IMR-90 (cell line): ENCODE results near the gene MAP2K6. TPM values are rescaled to one million over a fixed set of nuclear protein-coding genes. Genes with fewer than 3 reads are reported as not detected.

ENCODE experiments used
- ATAC-seq: fragments of 200-7000 bp; cut with Tn5 transposase; 2 replicates; pipeline ENCODE4 v1.9.1; 2020; ENCODE audit warnings: low read depth, mild to moderate bottlenecking, moderate library complexity
- BruUV-seq: library from RNA; stranded (reverse); fragments of 400-500 nt; replicated peaks from 2 replicates; lab custom pipeline; 2021; lab: Mats Ljungman, UMichigan
- CTCF ChIA-PET: fragments of 300-600 bp; formaldehyde crosslinking; extraction: SDS; loops from one replicate; lab custom pipeline; 2021; ENCODE audit warnings: antibody characterized with exemption; lab: Yijun Ruan, JAX
- POLR2A ChIA-PET: fragments of 300-600 bp; sonication (Branson Sonifier 250); formaldehyde crosslinking; loops from one replicate; lab custom pipeline; 2022; ENCODE audit warnings: antibody characterized with exemption; ENCODE audit not compliant: unreplicated experiment; lab: Charles Lee
- DNase-seq: peaks from one replicate; pipeline ENCODE4 v3.0.0; 2013
- H2AFZ ChIP-seq: replicated peaks from 2 replicates; pipeline ENCODE3; 2013; ENCODE audit warnings: low read length, mild to moderate bottlenecking; ENCODE audit not compliant: poor library complexity
- H2AK5ac ChIP-seq: 2 replicates; pipeline ENCODE4 v1.6.1; 2013; ENCODE audit warnings: low read depth, low read length, inconsistent platforms
- H2AK9ac ChIP-seq: replicated peaks from 2 replicates; pipeline ENCODE3; 2013; ENCODE audit warnings: mild to moderate bottlenecking, low read depth, low read length, moderate library complexity; ENCODE audit not compliant: poor library complexity
- H2BK120ac ChIP-seq: 2 replicates; pipeline ENCODE4 v1.6.1; 2013; ENCODE audit warnings: low read depth, low read length, inconsistent platforms
- H2BK15ac ChIP-seq: 3 replicates; pipeline ENCODE4 v1.6.1; 2013; ENCODE audit warnings: low read depth, low read length, inconsistent platforms
- H2BK20ac ChIP-seq: 2 replicates; pipeline ENCODE4 v1.6.1; 2013; ENCODE audit warnings: low read depth, mild to moderate bottlenecking, inconsistent platforms, low read length, moderate library complexity
- H2BK5ac ChIP-seq: 2 replicates; pipeline ENCODE4 v1.6.1; 2013; ENCODE audit warnings: mild to moderate bottlenecking, low read depth, low read length, inconsistent platforms; ENCODE audit not compliant: poor library complexity, severe bottlenecking
- H3K14ac ChIP-seq: replicated peaks from 2 replicates; pipeline ENCODE4 v1.6.1; 2013; ENCODE audit warnings: low read depth, low read length, inconsistent platforms
- H3K18ac ChIP-seq: 2 replicates; pipeline ENCODE4 v1.6.1; 2013; ENCODE audit warnings: low read depth, low read length, control low read depth
- H3K23ac ChIP-seq: 2 replicates; pipeline ENCODE4 v1.6.1; 2013; ENCODE audit warnings: low read depth, low read length, inconsistent platforms
- H3K27ac ChIP-seq: 2 replicates; pipeline ENCODE4 v1.5.1; 2013; ENCODE audit warnings: mild to moderate bottlenecking, control low read depth, low read length; ENCODE audit not compliant: insufficient read depth
- H3K27me3 ChIP-seq: 2 replicates; pipeline ENCODE4 v1.6.1; 2013; ENCODE audit warnings: low read length; ENCODE audit not compliant: control insufficient read depth, insufficient read depth
- H3K36me3 ChIP-seq: 2 replicates; pipeline ENCODE4 v1.6.1; 2013; ENCODE audit warnings: low read length, mixed read lengths; ENCODE audit not compliant: control insufficient read depth, insufficient read depth
- H3K4ac ChIP-seq: 2 replicates; pipeline ENCODE4 v1.6.1; 2013; ENCODE audit warnings: low read depth, low read length, inconsistent platforms
- H3K4me1 ChIP-seq: 2 replicates; pipeline ENCODE4 v1.6.1; 2013; ENCODE audit warnings: low read length, mixed read lengths; ENCODE audit not compliant: control insufficient read depth, insufficient read depth
- H3K4me2 ChIP-seq: 2 replicates; pipeline ENCODE4 v1.6.1; 2013; ENCODE audit warnings: low read depth, mild to moderate bottlenecking, control low read depth, low read length, moderate library complexity
- H3K4me3 ChIP-seq: 2 replicates; pipeline ENCODE4 v1.5.1; 2013; ENCODE audit warnings: low read depth, mild to moderate bottlenecking, control low read depth, low read length, moderate library complexity; ENCODE audit not compliant: insufficient read depth
- H3K56ac ChIP-seq: 2 replicates; pipeline ENCODE4 v1.6.1; 2013; ENCODE audit warnings: low read length, inconsistent platforms; ENCODE audit not compliant: insufficient read depth; ENCODE audit errors: extremely low read depth
- H3K79me1 ChIP-seq, 2 experiments: 2 replicates each; pipeline ENCODE4 v1.6.1; 2013; ENCODE audit warnings: low read length in 2 of 2, inconsistent platforms in 1 of 2, low read depth in 1 of 2
- H3K9ac ChIP-seq: 2 replicates; pipeline ENCODE4 v1.6.1; 2013; ENCODE audit warnings: low read depth, low read length, control low read depth
- H3K9me1 ChIP-seq: 2 replicates; pipeline ENCODE4 v1.6.1; 2013; ENCODE audit warnings: low read length, inconsistent platforms; ENCODE audit not compliant: insufficient read depth
- H3K9me3 ChIP-seq: 2 replicates; pipeline ENCODE4 v1.6.1; 2013; ENCODE audit warnings: low read length; ENCODE audit not compliant: control insufficient read depth, insufficient read depth
- H4K20me1 ChIP-seq: 2 replicates; pipeline ENCODE4 v1.6.1; 2013; ENCODE audit warnings: low read length, inconsistent platforms; ENCODE audit not compliant: insufficient read depth
- H4K5ac ChIP-seq: 2 replicates; pipeline ENCODE4 v1.6.1; 2013; ENCODE audit warnings: mild to moderate bottlenecking, low read depth, low read length, control low read depth
- H4K8ac ChIP-seq, 2 experiments: 2 replicates each; pipeline ENCODE4 v1.6.1; 2013; ENCODE audit warnings: low read depth in 2 of 2, low read length in 2 of 2, control low read depth in 1 of 2, inconsistent platforms in 1 of 2
- H4K91ac ChIP-seq: 2 replicates; pipeline ENCODE4 v1.6.1; 2013; ENCODE audit warnings: low read depth, low read length, inconsistent platforms; ENCODE audit not compliant: insufficient read depth
- BHLHE40 ChIP-seq: fragments of 150-350 bp; IDR thresholded peaks from 2 replicates; pipeline ENCODE4 v1.6.1; 2016; ENCODE audit warnings: mild to moderate bottlenecking, low read depth, low read length
- CEBPB ChIP-seq: IDR thresholded peaks from 2 replicates; pipeline ENCODE4 v1.6.1; 2012; ENCODE audit warnings: low read depth, low read length, improper control_type of control experiment
- CHD1 ChIP-seq: IDR thresholded peaks from 2 replicates; pipeline ENCODE4 v1.6.1; 2012; ENCODE audit warnings: low read depth, low read length, improper control_type of control experiment
- FOS ChIP-seq: fragments of 150-350 bp; IDR thresholded peaks from 2 replicates; pipeline ENCODE4 v1.6.1; 2016; ENCODE audit warnings: low read depth, low read length
- RCOR1 ChIP-seq: IDR thresholded peaks from 2 replicates; pipeline ENCODE4 v1.6.1; 2012; ENCODE audit warnings: mild to moderate bottlenecking, low read length, improper control_type of control experiment; ENCODE audit not compliant: insufficient replicate concordance
- SMC3 ChIP-seq: fragments of 150-350 bp; IDR thresholded peaks from 2 replicates; pipeline ENCODE4 v1.6.1; 2016; ENCODE audit warnings: low read depth, mild to moderate bottlenecking, antibody characterized with exemption, low read length, moderate library complexity
- WGBS, 2 experiments: methylation state at CpG; one replicate each; pipeline versions ENCODE4 v1.1.5 to v1.1.7; 2013; ENCODE audit warnings: missing lambda C conversion rate in 2 of 2; ENCODE audit not compliant: insufficient read length in 1 of 2; ENCODE audit errors: extremely low coverage in 2 of 2; 5-methylcytosine and 5-hydroxymethylcytosine counted together
- dilution Hi-C: fragments of 300-500 bp; cut with HindIII; formaldehyde crosslinking; loops from one replicate; pipeline ENCODE4 v1.14.3; 2018; ENCODE audit warnings: low sequenced_read_pairs; ENCODE audit not compliant: unreplicated experiment
- in situ Hi-C: fragments of 300-500 bp; cut with MboI; formaldehyde crosslinking; loops from 3 replicates; pipeline ENCODE4 v1.14.3; 2019; ENCODE audit warnings: low sequenced_read_pairs, inconsistent platforms, mixed read lengths
- intact Hi-C: fragments of 100-400 bp; cut with micrococcal nuclease; formaldehyde crosslinking; loops from 2 replicates; pipeline ENCODE4 v1.10.0; 2022
- polyA plus RNA-seq, 3 experiments: library from polyadenylated mRNA; depleted of rRNA; stranded (reverse); fragments of >200 nt; gene quantifications; 2 replicates each; pipeline ENCODE4 v1.2.3, GENCODE V29; 2012; ENCODE audit warnings: low replicate concordance in 1 of 3
- total RNA-seq: library from RNA; depleted of rRNA; stranded (reverse); fragments of >200 nt; gene quantifications from 2 replicates; pipeline ENCODE4 v1.2.3, GENCODE V29; 2012

MAP2K6 gene
- total and polyA plus RNA-seq, 2 of the 4 experiments (the other 2 are of a cell fraction): 2.4 to 5.7 TPM

GRCh38 chr17:69373069-69373468, 41.4 kb upstream of the MAP2K6 start:
- TF ChIP-seq CEBPB (no peak), FOS (no peak), RCOR1 (no peak), SMC3 (no peak), CHD1 (no peak), BHLHE40 (no peak)
- BruUV-seq: no TSS peak
- H3K18ac ChIP-seq: no peak overlapping the region
- no peak overlapping the region for H2AK9ac ChIP-seq
- dilution Hi-C loops (no loop called here), in situ Hi-C loops (no loop called here), intact Hi-C loops (no loop called here)
- no peaks in the 10 kb centered on the region for H3K79me1 ChIP-seq
- no peak overlapping the region for H3K4ac ChIP-seq
- no peaks in the 10 kb centered on the region for H3K9me1 ChIP-seq
- no peak overlapping the region for H2BK20ac ChIP-seq
- H2BK5ac ChIP-seq: no peak overlapping the region
- no peak overlapping the region for H3K27ac ChIP-seq
- no peak overlapping the region for H3K4me3 ChIP-seq
- DNase-seq: no peak
- H4K8ac ChIP-seq: no peak overlapping the region
- no peaks in the 10 kb centered on the region for H3K36me3 ChIP-seq
- H3K23ac ChIP-seq: no peak overlapping the region
- H2BK15ac ChIP-seq: no peak overlapping the region
- no peak overlapping the region for H2AK5ac ChIP-seq
- ChIA-PET POLR2A (no interaction called here), CTCF (no interaction called here)
- no peaks in the 10 kb centered on the region for H3K9me3 ChIP-seq
- no peaks in the 10 kb centered on the region for H3K4me1 ChIP-seq
- no CpG with 5 or more reads among the region's 2 CpGs for WGBS, 2 experiments
- no peak overlapping the region for H4K91ac ChIP-seq
- ATAC-seq: no peak
- no peaks in the 10 kb centered on the region for H4K20me1 ChIP-seq
- no peak overlapping the region for H3K56ac ChIP-seq
- H2AFZ ChIP-seq: no peak overlapping the region
- H3K9ac ChIP-seq: no peak overlapping the region
- H3K14ac ChIP-seq: no peak overlapping the region
- no peak overlapping the region for H2BK120ac ChIP-seq
- H4K5ac ChIP-seq: no peak overlapping the region
- H3K27me3 ChIP-seq: no peaks in the 10 kb centered on the region; the same call in 1 of the 2 replicates
- no peak overlapping the region for H3K4me2 ChIP-seq
